Hepatocyte (in vitro differentiated cells): ENCODE data around the gene SCN2A.

Experiments used
- EZH2 ChIP-seq: fragments of 200-600 bp; sonication (generic); IDR thresholded peaks from 2 replicates; pipeline ENCODE4 v1.6.1; 2016; ENCODE audit warnings: antibody characterized with exemption, mild to moderate bottlenecking, borderline replicate concordance
- TF ChIP-seq, protein P1 (sequence below): fragments of 200-600 bp; sonication (generic); IDR thresholded peaks from 2 replicates; pipeline ENCODE4 v1.5.1; 2016; ENCODE audit warnings: antibody characterized with exemption, mild to moderate bottlenecking; ENCODE audit not compliant: poor library complexity

DNA sequence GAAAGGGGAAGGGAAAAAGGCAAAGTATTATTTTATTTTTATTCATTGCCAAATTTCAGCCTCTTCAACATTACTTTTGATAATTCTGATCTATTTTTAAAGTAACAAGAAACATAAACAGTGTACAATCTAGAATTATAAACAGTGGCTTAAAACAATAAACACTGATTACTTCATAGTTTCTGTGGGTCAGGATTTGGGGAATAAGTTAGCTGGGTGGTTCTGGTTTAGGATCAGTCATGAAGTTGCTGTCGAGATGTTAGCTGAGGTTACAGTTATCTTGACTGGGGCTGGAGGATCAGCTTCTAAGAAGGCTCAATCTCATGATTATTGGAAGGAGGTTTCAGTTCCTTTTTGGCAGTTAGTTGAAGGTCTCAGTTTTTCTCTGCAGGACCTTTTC is 109.2 kb downstream of the SCN2A start:
- TF ChIP-seq EZH2 = no peak
- TF ChIP-seq, protein P1, sequence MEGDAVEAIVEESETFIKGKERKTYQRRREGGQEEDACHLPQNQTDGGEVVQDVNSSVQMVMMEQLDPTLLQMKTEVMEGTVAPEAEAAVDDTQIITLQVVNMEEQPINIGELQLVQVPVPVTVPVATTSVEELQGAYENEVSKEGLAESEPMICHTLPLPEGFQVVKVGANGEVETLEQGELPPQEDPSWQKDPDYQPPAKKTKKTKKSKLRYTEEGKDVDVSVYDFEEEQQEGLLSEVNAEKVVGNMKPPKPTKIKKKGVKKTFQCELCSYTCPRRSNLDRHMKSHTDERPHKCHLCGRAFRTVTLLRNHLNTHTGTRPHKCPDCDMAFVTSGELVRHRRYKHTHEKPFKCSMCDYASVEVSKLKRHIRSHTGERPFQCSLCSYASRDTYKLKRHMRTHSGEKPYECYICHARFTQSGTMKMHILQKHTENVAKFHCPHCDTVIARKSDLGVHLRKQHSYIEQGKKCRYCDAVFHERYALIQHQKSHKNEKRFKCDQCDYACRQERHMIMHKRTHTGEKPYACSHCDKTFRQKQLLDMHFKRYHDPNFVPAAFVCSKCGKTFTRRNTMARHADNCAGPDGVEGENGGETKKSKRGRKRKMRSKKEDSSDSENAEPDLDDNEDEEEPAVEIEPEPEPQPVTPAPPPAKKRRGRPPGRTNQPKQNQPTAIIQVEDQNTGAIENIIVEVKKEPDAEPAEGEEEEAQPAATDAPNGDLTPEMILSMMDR = no peak
